K562 (cell line): Measurements from ENCODE around the gene SH3D19. TPM values are rescaled to one million over a fixed set of nuclear protein-coding genes. Genes with fewer than 3 reads are reported as not detected.
A peak's percentile ranks its signal among the peaks of the same experiment; 100 is the strongest.

Source experiments
- CC2D1A ChIP-seq: fragments of 450-650 bp; IDR thresholded peaks from 2 replicates; pipeline ENCODE4 v1.6.1; 2017; ENCODE audit warnings: mild to moderate bottlenecking
- CXXC5 ChIP-seq: fragments of 250-450 bp; sonication (Bioruptor Pico); IDR thresholded peaks from 2 replicates; pipeline ENCODE4 v1.8.0; 2022; ENCODE audit warnings: inconsistent platforms, mild to moderate bottlenecking, moderate library complexity
- HMGN3 ChIP-seq: IDR thresholded peaks from 2 replicates; pipeline ENCODE4 v1.6.1; 2011; ENCODE audit warnings: borderline replicate concordance, low read depth, mild to moderate bottlenecking, mixed read lengths, low read length; ENCODE audit not compliant: insufficient read length; ENCODE audit errors: extremely low read depth
- HOXB6 ChIP-seq: fragments of 250-450 bp; sonication (Bioruptor Pico); IDR thresholded peaks from 2 replicates; pipeline ENCODE4 v1.5.1; 2022; ENCODE audit warnings: mild to moderate bottlenecking, borderline replicate concordance
- L3MBTL2 ChIP-seq: fragments of 450-650 bp; IDR thresholded peaks from 2 replicates; pipeline ENCODE4 v1.6.1; 2016; ENCODE audit warnings: mild to moderate bottlenecking, moderate library complexity
- NCOA6 ChIP-seq: fragments of 450-650 bp; IDR thresholded peaks from 2 replicates; pipeline ENCODE4 v1.6.1; 2017; ENCODE audit warnings: mild to moderate bottlenecking
- POLR2H ChIP-seq: IDR thresholded peaks from 2 replicates; pipeline ENCODE4 v1.6.1; 2016; ENCODE audit warnings: missing genetic modification characterization, low read depth, mild to moderate bottlenecking, control low read depth, missing compliant biosample characterization, moderate library complexity
- PRPF4 ChIP-seq: fragments of 200-400 bp; formaldehyde crosslinking; IDR thresholded peaks from one replicate; pipeline ENCODE4 v1.6.1; 2017; ENCODE audit warnings: low read length, low read depth, mild to moderate bottlenecking; ENCODE audit not compliant: insufficient read depth, poor library complexity, severe bottlenecking
- RBM17 ChIP-seq: fragments of 200-400 bp; formaldehyde crosslinking; IDR thresholded peaks from 2 replicates; pipeline ENCODE4 v1.6.1; 2017; ENCODE audit warnings: low read depth, mild to moderate bottlenecking, low read length, borderline replicate concordance
- RFX7 ChIP-seq: fragments of 250-450 bp; sonication (Bioruptor Pico); IDR thresholded peaks from 2 replicates; pipeline ENCODE4 v1.5.1; 2021; ENCODE audit warnings: mild to moderate bottlenecking
- RNF2 ChIP-seq: sonication (generic); IDR thresholded peaks from 2 replicates; pipeline ENCODE4 v1.6.1; 2016
- SAP30 ChIP-seq: fragments of 200-600 bp; sonication (generic); IDR thresholded peaks from 2 replicates; pipeline ENCODE4 v1.6.1; 2012; ENCODE audit warnings: borderline replicate concordance, low read depth, mild to moderate bottlenecking, moderate library complexity, low read length, control low read depth, inconsistent platforms; ENCODE audit not compliant: insufficient read depth, poor library complexity, severe bottlenecking
- TAF7 ChIP-seq: fragments of 450-650 bp; IDR thresholded peaks from 2 replicates; pipeline ENCODE4 v1.6.1; 2016; ENCODE audit warnings: missing genetic modification characterization, missing compliant biosample characterization
- TCF7L2 ChIP-seq: fragments of 150-350 bp; IDR thresholded peaks from 2 replicates; pipeline ENCODE4 v1.6.1; 2016; ENCODE audit warnings: low read depth, mild to moderate bottlenecking, low read length, moderate library complexity
- TRIM24 ChIP-seq, 2 experiments: fragments of 450-650 bp; IDR thresholded peaks; 2 replicates each; pipeline ENCODE4 v1.6.1; 2016
- ZNF12 ChIP-seq: sonication (generic); formaldehyde crosslinking; IDR thresholded peaks from 2 replicates; pipeline ENCODE4 v1.4.0; 2020; ENCODE audit warnings: mild to moderate bottlenecking, missing genetic modification reagents
- ZNF24 ChIP-seq: fragments of 450-650 bp; IDR thresholded peaks from 2 replicates; pipeline ENCODE4 v1.6.1; 2016
- ZNF282 ChIP-seq: sonication (generic); formaldehyde crosslinking; IDR thresholded peaks from 2 replicates; pipeline ENCODE4 v1.8.1; 2023; ENCODE audit warnings: missing genetic modification reagents
- ZNF324 ChIP-seq: fragments of 250-450 bp; sonication (Bioruptor Pico); IDR thresholded peaks from 2 replicates; pipeline ENCODE4 v1.4.0; 2020; ENCODE audit warnings: mild to moderate bottlenecking
- polyA plus RNA-seq, 8 experiments: library from polyadenylated mRNA; depleted of rRNA in 4 of 8; stranded (reverse) in 5 of 8; unstranded in 3 of 8; fragments of >200 nt; fragmentation: Nextera tagmentation in 2 of 8; fragmentation: Illumina TruSeq in 1 of 8; extraction: Ambion mirVana in 2 of 8; extraction: Trizol in 1 of 8; gene quantifications; 2 replicates each; pipeline versions ENCODE4 v1.2.1 to v1.2.3, GENCODE V29; 2011 to 2014; ENCODE audit warnings: inconsistent platforms in 1 of 8, missing spikeins in 1 of 8
- total RNA-seq, 7 experiments: library from RNA; depleted of rRNA in 6 of 7; stranded (reverse); fragments of >200 nt in 6 of 7; fragmentation: Illumina TruSeq in 2 of 7; extraction: Trizol in 2 of 7; gene quantifications; 2 replicates each; pipeline versions ENCODE4 v1.2.1 to v1.2.3, GENCODE V29; 2011 to 2021; ENCODE audit warnings: low replicate concordance in 1 of 7
- TF ChIP-seq, protein P1 (sequence below): IDR thresholded peaks from 2 replicates; pipeline ENCODE4 v1.6.1; 2011; ENCODE audit warnings: borderline replicate concordance, low read depth, mild to moderate bottlenecking, moderate library complexity, low read length; ENCODE audit not compliant: insufficient read depth, poor library complexity, severe bottlenecking
- TF ChIP-seq, protein P2 (sequence below): sonication (generic); formaldehyde crosslinking; IDR thresholded peaks from 2 replicates; pipeline ENCODE4 v1.8.0; 2022; ENCODE audit warnings: missing genetic modification reagents, mild to moderate bottlenecking, borderline replicate concordance
- TF ChIP-seq, protein P3 (sequence below), 2 experiments: fragments of 450-650 bp; IDR thresholded peaks; 2 replicates each; pipeline ENCODE4 v1.6.1; 2016
- TF ChIP-seq, protein P4 (sequence below): fragments of 200-400 bp; formaldehyde crosslinking; IDR thresholded peaks from 2 replicates; pipeline ENCODE4 v1.6.1; 2017; ENCODE audit warnings: mild to moderate bottlenecking, low read depth, low read length, moderate library complexity

Gene SH3D19
- total and polyA plus RNA-seq, 9 of the 15 experiments (the other 6 are each of a cell fraction or from before 2014, with no cell fraction given), result 0.42 to 2.2 (median 1.1) TPM; not detected in 6

DNA sequence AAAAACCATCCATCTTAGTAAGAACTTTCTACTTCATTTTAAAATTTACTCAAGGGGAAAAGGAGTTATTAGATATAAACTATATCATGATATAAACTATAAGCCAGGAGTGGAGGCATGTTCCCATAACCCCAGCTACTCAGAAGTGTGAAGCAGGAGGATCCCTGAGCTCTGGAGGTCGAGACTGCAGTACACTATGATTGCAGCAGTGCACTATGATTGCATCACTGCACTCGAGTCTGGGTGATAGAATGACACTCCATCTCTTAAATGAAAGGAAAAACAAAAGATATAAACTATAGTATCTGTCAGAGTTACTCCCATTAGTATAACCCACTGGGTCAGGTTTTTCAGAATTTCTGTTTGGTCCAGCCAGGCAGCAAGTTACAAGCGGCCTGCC lies 178.4 kb downstream of the SH3D19 start (continued):
- TF ChIP-seq L3MBTL2 (peak; percentile 67; the same call in 1 of the 2 replicates), HMGN3 (no peak), RBM17 (no peak), SAP30 (no peak), ZNF282 (CRISPR knock-in tag) (no peak), RNF2 (no peak), ZNF24 (no peak), TRIM24 (IDR thresholded peaks at IDR 0.05) (peak in 1 of 2 experiments; percentile 33; a peak in 1 of 4 replicates), HOXB6 (CRISPR knock-in tag) (no peak), NCOA6 (no peak), ZNF12 (CRISPR knock-in tag) (no peak), TAF7 (tag) (no peak), CC2D1A (no peak), ZNF324 (CRISPR knock-in tag) (no peak), CXXC5 (no peak), TCF7L2 (no peak), POLR2H (tag) (no peak), PRPF4 (no peak), RFX7 (CRISPR knock-in tag) (no peak)
- TF ChIP-seq, protein P1, sequence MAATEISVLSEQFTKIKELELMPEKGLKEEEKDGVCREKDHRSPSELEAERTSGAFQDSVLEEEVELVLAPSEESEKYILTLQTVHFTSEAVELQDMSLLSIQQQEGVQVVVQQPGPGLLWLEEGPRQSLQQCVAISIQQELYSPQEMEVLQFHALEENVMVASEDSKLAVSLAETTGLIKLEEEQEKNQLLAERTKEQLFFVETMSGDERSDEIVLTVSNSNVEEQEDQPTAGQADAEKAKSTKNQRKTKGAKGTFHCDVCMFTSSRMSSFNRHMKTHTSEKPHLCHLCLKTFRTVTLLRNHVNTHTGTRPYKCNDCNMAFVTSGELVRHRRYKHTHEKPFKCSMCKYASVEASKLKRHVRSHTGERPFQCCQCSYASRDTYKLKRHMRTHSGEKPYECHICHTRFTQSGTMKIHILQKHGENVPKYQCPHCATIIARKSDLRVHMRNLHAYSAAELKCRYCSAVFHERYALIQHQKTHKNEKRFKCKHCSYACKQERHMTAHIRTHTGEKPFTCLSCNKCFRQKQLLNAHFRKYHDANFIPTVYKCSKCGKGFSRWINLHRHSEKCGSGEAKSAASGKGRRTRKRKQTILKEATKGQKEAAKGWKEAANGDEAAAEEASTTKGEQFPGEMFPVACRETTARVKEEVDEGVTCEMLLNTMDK, result no peak
- TF ChIP-seq, protein P2, sequence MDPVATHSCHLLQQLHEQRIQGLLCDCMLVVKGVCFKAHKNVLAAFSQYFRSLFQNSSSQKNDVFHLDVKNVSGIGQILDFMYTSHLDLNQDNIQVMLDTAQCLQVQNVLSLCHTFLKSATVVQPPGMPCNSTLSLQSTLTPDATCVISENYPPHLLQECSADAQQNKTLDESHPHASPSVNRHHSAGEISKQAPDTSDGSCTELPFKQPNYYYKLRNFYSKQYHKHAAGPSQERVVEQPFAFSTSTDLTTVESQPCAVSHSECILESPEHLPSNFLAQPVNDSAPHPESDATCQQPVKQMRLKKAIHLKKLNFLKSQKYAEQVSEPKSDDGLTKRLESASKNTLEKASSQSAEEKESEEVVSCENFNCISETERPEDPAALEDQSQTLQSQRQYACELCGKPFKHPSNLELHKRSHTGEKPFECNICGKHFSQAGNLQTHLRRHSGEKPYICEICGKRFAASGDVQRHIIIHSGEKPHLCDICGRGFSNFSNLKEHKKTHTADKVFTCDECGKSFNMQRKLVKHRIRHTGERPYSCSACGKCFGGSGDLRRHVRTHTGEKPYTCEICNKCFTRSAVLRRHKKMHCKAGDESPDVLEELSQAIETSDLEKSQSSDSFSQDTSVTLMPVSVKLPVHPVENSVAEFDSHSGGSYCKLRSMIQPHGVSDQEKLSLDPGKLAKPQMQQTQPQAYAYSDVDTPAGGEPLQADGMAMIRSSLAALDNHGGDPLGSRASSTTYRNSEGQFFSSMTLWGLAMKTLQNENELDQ, result no peak
- TF ChIP-seq, protein P3, sequence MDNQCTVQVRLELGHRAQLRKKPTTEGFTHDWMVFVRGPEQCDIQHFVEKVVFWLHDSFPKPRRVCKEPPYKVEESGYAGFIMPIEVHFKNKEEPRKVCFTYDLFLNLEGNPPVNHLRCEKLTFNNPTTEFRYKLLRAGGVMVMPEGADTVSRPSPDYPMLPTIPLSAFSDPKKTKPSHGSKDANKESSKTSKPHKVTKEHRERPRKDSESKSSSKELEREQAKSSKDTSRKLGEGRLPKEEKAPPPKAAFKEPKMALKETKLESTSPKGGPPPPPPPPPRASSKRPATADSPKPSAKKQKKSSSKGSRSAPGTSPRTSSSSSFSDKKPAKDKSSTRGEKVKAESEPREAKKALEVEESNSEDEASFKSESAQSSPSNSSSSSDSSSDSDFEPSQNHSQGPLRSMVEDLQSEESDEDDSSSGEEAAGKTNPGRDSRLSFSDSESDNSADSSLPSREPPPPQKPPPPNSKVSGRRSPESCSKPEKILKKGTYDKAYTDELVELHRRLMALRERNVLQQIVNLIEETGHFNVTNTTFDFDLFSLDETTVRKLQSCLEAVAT (IDR thresholded peaks at IDR 0.05), result no peak
- TF ChIP-seq, protein P4, sequence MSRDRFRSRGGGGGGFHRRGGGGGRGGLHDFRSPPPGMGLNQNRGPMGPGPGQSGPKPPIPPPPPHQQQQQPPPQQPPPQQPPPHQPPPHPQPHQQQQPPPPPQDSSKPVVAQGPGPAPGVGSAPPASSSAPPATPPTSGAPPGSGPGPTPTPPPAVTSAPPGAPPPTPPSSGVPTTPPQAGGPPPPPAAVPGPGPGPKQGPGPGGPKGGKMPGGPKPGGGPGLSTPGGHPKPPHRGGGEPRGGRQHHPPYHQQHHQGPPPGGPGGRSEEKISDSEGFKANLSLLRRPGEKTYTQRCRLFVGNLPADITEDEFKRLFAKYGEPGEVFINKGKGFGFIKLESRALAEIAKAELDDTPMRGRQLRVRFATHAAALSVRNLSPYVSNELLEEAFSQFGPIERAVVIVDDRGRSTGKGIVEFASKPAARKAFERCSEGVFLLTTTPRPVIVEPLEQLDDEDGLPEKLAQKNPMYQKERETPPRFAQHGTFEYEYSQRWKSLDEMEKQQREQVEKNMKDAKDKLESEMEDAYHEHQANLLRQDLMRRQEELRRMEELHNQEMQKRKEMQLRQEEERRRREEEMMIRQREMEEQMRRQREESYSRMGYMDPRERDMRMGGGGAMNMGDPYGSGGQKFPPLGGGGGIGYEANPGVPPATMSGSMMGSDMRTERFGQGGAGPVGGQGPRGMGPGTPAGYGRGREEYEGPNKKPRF, result no peak
